Peyer's patch (tissue), 4 donors: ENCODE measurements around the gene CCAR1.

Experiments
- CTCF ChIP-seq, 6 experiments: fragments of 450-650 bp in 4 of 6; fragments of 200-600 bp in 2 of 6; sonication (generic) in 1 of 6; IDR thresholded peaks; one replicate each; pipeline ENCODE4 v1.5.1; 2017 to 2019; ENCODE audit warnings: antibody characterized with exemption in 6 of 6, mild to moderate bottlenecking in 3 of 6, moderate library complexity in 1 of 6
- POLR2A ChIP-seq, 2 donors: fragments of 450-650 bp; IDR thresholded peaks; one replicate each; pipeline ENCODE4 v1.5.1; 2017; ENCODE audit warnings: antibody characterized with exemption in 2 of 2, mild to moderate bottlenecking in 2 of 2, moderate library complexity in 2 of 2

DNA sequence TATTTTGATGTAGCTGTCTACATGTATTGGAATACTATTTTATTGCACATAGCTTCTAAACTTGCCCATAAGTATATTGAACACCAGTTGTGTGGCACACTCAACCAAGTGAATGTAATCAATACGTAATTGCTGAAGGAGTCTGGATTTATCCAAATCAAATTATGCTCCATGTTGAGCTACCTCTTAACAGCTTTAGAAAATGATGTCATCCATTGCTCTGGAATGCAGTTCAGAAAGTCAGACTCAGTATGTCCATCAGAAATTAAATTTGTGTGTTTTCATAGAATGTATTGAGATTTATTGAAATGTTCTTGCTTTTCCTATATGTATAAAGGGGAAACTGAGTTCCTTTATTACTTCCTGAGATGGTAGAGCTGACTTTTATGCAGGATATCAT lies 25.0 kb upstream of the CCAR1 start:
- TF ChIP-seq CTCF (IDR thresholded peaks at IDR 0.05), result no peak
- TF ChIP-seq POLR2A (IDR thresholded peaks at IDR 0.05), result no peak
